ENCODE measurements around the gene CES4A. TPM values are rescaled to one million over a fixed set of nuclear protein-coding genes. Genes with fewer than 3 reads are reported as not detected.

The CES4A gene
- polyA plus RNA-seq, 1 of the 3 experiments (the other 2 are of a cell fraction): 7.3 TPM

DNA sequence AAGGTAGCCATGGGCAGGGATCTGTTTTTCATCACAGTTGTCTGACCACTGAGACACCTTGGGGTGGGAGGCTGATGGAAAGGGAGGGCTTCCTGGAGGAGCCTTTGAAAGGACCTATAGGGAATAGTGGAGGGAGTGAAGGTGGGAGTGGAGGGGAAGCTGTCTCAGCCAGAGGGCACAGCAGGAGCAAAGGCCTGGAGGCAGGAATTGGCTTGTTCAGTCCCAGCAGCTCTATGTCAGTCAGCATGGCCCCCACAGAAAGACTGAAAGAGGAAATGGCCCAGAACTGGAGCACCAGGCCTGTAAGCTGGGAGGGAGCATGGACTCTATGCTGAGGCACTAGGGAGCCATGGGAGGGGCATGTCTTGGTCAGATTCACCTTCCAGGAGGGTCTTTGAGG, 27.8 kb downstream of the CES4A start:
- H3K79me2 ChIP-seq (ENCODE audit: insufficient read depth): no peaks in the 10 kb centered on the region
- ChIA-PET CTCF (interaction anchor here (2.3 to 23.0 kb wide), 6 partner anchors 11 to 166 kb away, joined by 7 to 470 read pairs (median 28); partner anchors contain the start of genes B3GNT9, FBXL8 and TRADD), POLR2A (no interaction called here)
- H3K9me2 ChIP-seq: no peaks in the 10 kb centered on the region
- no peaks in the 10 kb centered on the region for H3K36me3 ChIP-seq (replicated peaks in 1 of 2; ENCODE audit: control insufficient read depth in 1 of 2, insufficient read depth in 2 of 2, low read length in 1 of 2)
- no peak overlapping the region for H3K9ac ChIP-seq
- no peak for TF ChIP-seq RAD21 (IDR thresholded peaks at IDR 0.05; ENCODE audit: low read length)
- TF ChIP-seq CHD2 (IDR thresholded peaks at IDR 0.05; ENCODE audit: low read length, partially characterized antibody): no peak
- no peak for TF ChIP-seq ELF1 (IDR thresholded peaks at IDR 0.05)
- TF ChIP-seq MEF2A (IDR thresholded peaks at IDR 0.05; ENCODE audit: borderline replicate concordance, low read depth): no peak
- no peak for TF ChIP-seq RFX5 (IDR thresholded peaks at IDR 0.05; ENCODE audit: low read length)
- no peak for TF ChIP-seq GATA2 (CRISPR knock-in tag; IDR thresholded peaks at IDR 0.05)
- no peak for TF ChIP-seq RCOR1 (IDR thresholded peaks at IDR 0.05; ENCODE audit: low read length)
- TF ChIP-seq, protein P1, sequence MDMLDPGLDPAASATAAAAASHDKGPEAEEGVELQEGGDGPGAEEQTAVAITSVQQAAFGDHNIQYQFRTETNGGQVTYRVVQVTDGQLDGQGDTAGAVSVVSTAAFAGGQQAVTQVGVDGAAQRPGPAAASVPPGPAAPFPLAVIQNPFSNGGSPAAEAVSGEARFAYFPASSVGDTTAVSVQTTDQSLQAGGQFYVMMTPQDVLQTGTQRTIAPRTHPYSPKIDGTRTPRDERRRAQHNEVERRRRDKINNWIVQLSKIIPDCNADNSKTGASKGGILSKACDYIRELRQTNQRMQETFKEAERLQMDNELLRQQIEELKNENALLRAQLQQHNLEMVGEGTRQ (IDR thresholded peaks at IDR 0.05; ENCODE audit: borderline replicate concordance, low read depth, low read length): no peak
- no peak overlapping the region for H3K27ac ChIP-seq (ENCODE audit: low read depth in 2 of 2, low read length in 1 of 2)
- no peak overlapping the region for H3K4me2 ChIP-seq
- H3K4me3 ChIP-seq (ENCODE audit: low read depth in 2 of 2, low read length in 1 of 2): no peak overlapping the region
- H4K20me1 ChIP-seq (ENCODE audit: insufficient read depth): no peaks in the 10 kb centered on the region
- H3K4me1 ChIP-seq (ENCODE audit: control insufficient read depth in 1 of 2, insufficient read depth in 2 of 2, low read depth in 1 of 2, low read length in 1 of 2): peaks cover 8 to 11% of the 10 kb centered on the region in 2 experiments; a peak in 1 of 4 replicates
- no peak for DNase-seq
- no peaks in the 10 kb centered on the region for H3K27me3 ChIP-seq (ENCODE audit: insufficient read depth)
- H3K9me3 ChIP-seq: no peaks in the 10 kb centered on the region
- peaks cover 10% of the 10 kb centered on the region for H3F3A ChIP-seq (replicated peaks; ENCODE audit: insufficient read depth)
- no peak overlapping the region for H2AFZ ChIP-seq (ENCODE audit: low read depth)

DNA sequence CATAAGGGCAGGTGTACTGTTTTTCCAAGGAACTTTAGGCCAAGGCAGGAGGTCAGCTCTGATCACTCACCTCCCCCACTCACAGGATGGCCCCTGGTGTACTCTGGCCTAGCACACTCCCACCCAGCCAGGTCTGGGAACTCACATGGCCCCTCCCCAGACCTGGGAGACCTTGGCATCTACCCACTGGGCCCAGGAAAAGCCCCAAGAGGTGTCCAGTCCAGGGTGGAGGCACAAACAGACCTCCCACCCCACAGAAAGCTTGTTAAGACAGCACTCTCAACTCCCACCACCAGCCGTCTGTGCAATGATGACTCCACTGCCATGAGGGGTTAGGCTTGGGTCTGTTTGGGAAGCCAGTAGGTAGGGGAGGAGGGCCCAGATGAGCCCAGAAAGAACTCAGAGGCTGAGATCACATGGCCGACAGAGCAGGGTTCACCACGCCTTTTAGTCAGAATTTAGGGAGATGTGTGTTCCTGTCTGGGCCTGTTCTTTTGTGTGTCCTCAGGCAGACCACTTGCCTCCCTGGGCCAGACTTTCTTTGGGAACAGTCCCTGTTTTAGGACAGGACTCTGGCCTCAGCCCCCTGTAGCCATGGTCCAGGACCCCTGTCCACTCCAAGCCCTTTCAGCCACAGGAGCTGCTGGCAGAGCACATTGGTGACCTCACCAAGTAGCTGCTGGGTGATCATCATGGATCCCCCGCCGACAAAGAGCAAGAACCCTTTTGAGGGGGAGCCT, 28.5 kb downstream of the CES4A start:
- Histone ChIP-seq H3F3A (replicated peaks; ENCODE audit: insufficient read depth) (peaks cover 10% of the 10 kb centered on the region), H3K27me3 (ENCODE audit: insufficient read depth) (no peaks in the 10 kb centered on the region), H3K4me3 (ENCODE audit: low read depth in 2 of 2, low read length in 1 of 2) (no peak overlapping the region), H2AFZ (ENCODE audit: low read depth) (no peak overlapping the region), H4K20me1 (ENCODE audit: insufficient read depth) (no peaks in the 10 kb centered on the region), H3K9ac (no peak overlapping the region), H3K9me3 (no peaks in the 10 kb centered on the region), H3K79me2 (ENCODE audit: insufficient read depth) (no peaks in the 10 kb centered on the region), H3K4me2 (no peak overlapping the region), H3K27ac (ENCODE audit: low read depth in 2 of 2, low read length in 1 of 2) (no peak overlapping the region), H3K4me1 (ENCODE audit: control insufficient read depth in 1 of 2, insufficient read depth in 2 of 2, low read depth in 1 of 2, low read length in 1 of 2) (peaks cover 8 to 11% of the 10 kb centered on the region in 2 experiments; a peak in 1 of 4 replicates), H3K9me2 (no peaks in the 10 kb centered on the region), H3K36me3 (replicated peaks in 1 of 2; ENCODE audit: control insufficient read depth in 1 of 2, insufficient read depth in 2 of 2, low read length in 1 of 2) (no peaks in the 10 kb centered on the region)
- POLR2A ChIA-PET: interaction anchor here (1.0 kb wide), 1 partner anchor 140 kb away, joined by 3 read pairs; no protein-coding TSS in a partner anchor
- TF ChIP-seq GATA2 (CRISPR knock-in tag; IDR thresholded peaks at IDR 0.05) (no peak), CHD2 (IDR thresholded peaks at IDR 0.05; ENCODE audit: low read length, partially characterized antibody) (no peak), RAD21 (IDR thresholded peaks at IDR 0.05; ENCODE audit: low read length) (no peak), RXRA (IDR thresholded peaks at IDR 0.05; ENCODE audit: borderline replicate concordance, low read depth) (no peak), EZH2phosphoT487 (IDR thresholded peaks at IDR 0.05; ENCODE audit: borderline replicate concordance, low read depth) (no peak)
- 74% methylated on average over 5 of the region's 5 CpGs for WGBS (ENCODE audit: low lambda C conversion rate)
- CTCF ChIA-PET: interaction anchor here (0.9 to 23.0 kb wide), 29 partner anchors 10 to 172 kb away, joined by 3 to 470 read pairs (median 6); partner anchors contain the start of genes B3GNT9, CDH16, EXOC3L1 and FBXL8
- DNase-seq: no peak
